Regular cardiac myocyte (primary cell): ENCODE data around the gene PFKL. TPM values are rescaled to one million over a fixed set of nuclear protein-coding genes. Genes with fewer than 3 reads are reported as not detected.

Source experiments
- total RNA-seq: library from RNA; depleted of rRNA; stranded (reverse); fragments of >200 nt; gene quantifications from 2 replicates; pipeline ENCODE4 v1.2.3, GENCODE V29; 2014

PFKL gene
- total RNA-seq: 257 and 292 TPM in 2 replicates

DNA sequence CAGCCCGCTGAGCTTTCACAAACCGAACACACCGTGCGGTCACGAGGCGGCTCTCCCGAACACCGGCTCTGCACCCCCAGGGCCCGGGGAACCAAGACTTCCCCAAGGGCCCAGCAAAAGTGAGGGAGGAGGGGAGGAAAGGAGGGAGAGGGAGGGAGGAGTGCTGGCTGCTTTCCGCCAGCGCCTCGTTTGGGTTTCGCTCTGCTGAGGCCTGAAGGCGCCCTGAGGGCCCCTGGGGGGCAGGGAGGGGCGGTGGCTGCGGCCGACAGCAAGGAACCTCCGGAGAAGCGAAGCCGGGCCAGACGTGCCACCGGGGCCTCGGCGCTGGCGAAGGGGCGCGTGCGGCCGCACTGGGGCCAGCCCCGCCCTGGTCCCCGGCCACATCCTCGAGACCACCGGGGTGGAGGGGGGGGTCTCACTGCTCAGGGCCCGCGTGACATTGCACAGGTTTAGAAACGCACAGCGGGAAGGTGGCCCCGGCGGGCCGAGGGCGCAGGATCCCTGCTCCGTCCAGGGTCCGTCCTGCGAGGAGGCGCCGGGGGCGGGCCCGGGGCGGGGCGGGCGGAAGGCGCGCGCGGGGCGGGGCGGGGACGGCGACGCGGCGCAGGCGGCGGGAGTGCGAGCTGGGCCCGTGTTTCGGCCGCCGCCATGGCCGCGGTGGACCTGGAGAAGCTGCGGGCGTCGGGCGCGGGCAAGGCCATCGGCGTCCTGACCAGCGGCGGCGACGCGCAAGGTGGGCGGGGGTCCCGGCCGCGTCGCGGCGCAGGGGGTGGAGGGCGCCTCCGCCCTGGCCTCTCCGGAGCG lies at the start of gene PFKL:
Gene PFKL (plus strand): TSS at position 596 of the 804 bp plus-strand sequence. CDS start 53 bp downstream, at position 649.

DNA sequence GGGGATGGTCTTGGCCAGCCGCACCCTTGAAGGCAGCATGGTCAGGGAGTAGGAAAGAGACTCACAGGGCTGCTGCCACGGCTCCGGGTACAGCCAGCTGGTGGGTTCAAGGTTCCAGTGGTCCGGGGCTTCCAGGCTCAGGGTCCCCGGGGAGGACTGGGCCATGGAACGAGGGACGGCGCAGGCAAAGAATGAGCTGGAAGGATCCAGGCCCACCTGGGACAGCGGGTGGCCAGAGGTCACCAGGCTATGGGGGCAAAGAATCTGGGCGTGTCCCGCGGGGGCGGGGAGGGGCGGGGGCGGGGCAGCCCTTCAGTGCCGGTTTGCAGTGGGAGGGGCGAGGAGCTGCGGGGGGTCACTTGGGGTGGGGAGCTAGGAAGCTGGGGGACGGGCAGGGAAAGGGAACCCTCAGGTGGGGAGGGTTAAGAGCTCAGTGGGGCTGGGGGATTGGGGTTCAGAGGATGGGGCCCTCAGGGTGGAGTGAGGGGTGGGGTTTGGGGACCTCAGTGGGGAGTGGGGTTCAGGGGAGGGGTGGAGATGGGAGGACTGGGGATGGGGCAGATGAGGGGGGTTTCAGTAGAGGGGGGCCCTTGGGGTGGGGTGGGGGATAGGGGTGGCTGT lies 38.1 kb upstream of the PFKL start, which contains the start of gene DNMT3L:
Gene DNMT3L (minus strand): TSS at position 223 of the 621 bp plus-strand sequence. CDS start 638 bp downstream, outside the sequence.

DNA sequence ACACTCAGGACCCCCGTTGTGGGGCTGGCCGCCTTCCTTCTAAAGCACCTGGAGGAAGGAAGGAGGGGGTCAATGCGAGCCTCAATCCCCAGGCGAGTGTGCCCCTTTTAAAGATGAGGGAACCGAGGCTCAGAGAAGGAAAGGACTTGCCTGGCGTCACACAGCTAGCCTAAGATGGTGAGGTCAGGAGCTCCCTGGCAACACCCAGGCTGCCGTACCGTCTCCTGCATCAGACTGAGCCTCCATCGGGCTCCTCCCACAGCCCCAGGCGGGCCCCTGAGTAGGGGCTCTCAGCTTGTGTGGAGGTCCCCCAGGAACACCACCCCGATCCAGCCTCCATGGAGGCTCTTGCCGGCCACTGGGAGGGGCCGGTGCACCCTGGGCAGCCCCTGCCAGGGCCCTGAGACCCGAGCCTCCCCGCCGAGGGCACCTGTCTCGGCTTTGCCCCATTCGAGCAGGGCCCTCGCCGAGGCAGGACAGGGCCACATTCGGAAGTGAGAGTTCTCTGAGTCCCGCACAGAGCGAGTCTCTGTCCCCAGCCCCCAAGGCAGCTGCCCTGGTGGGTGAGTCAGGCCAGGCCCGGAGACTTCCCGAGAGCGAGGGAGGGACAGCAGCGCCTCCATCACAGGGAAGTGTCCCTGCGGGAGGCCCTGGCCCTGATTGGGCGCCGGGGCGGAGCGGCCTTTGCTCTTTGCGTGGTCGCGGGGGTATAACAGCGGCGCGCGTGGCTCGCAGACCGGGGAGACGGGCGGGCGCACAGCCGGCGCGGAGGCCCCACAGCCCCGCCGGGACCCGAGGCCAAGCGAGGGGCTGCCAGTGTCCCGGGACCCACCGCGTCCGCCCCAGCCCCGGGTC lies 14.5 kb upstream of the PFKL start, which contains the start of gene AIRE:
Gene AIRE (plus strand): TSS at position 739 of the 855 bp plus-strand sequence. CDS start 131 bp downstream, outside the sequence.

DNA sequence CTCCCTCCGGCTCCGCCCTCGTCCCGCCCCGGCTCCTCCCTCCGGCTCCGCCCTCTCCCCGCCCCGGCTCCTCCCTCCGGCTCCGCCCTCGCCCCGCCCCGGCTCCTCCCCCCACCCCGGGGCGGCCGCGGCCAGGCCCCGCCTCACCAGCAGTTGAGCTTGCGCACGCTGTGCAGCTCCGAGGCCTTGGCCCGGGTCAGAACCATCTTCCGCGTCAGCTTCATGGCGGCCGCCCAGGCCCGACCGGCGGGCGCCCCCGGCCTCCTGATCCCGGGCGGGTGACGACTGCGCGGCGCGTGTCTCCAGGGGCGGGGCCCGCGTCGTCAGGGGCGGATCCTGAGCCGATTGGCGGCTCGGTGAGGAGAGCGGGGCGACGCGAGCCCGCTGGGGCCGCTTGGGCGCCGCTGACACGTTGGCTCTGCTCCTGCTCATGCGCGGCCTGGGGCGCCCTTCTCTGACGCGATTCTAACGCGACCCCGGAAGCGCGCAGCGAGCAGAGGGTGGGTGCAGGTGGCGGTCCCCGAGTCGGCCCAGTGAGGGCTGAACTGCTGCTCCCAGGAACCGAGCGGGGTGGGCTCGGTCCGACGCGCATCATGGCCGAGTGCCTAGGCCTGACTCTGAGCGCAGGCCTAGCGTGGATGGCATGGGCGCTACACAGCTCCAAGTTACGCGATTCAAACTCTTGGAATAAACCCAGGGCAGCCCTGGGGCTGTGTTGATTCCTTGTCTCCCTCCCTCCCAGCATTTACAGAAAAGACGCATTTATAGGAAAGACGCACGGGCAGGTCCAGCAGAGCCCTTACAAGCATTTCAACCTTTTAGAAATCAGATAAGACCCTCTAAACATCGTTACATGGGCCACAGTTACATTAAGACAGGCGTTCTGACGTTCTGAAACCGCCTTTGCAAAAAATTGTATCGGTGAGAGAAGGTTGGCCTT lies 39.4 kb downstream of the PFKL start, which contains the start of gene CFAP410:
Gene CFAP410 (minus strand): TSS at position 420 of the 940 bp plus-strand sequence. CDS start 196 bp downstream, at position 224.

DNA sequence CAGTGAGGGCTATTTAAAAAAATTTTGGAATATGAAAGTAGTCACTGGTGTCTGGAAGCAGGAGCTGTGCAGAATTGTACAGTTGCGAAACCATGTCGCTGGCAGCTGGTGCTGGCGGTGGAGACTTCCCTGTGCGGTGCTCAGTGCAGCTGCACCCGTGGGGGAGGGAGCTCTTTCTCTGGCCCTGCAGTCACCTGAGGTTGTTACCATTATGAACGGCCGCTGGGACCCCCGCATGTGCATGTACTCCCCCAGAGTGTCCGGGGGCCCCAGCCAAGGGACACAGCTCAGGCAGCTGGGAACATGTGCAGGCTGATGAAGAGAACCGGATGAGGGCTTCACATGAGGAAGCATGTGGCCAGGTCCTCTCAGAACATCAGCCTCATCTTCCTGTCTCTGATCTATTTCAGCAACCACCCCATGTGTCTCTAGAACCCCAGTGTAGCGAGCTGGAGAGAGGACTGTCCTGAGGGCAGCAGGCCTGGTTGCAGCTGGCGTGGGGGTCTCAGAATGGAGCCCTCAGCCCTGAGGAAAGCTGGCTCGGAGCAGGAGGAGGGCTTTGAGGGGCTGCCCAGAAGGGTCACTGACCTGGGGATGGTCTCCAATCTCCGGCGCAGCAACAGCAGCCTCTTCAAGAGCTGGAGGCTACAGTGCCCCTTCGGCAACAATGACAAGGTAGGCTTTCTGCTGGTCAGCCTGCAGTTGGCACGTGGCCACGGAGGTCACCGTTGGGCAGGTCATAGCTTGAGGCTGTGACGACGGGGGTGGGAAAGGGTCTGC lies 53.5 kb downstream of the PFKL start, which contains the start of gene TRPM2:
Gene TRPM2 (plus strand): TSS at position 431 of the 780 bp plus-strand sequence. CDS start 80 bp downstream, at position 511.

Other genes with a start within 250 kb of the PFKL start
- gene PWP2, start 192.7 kb upstream of the PFKL start, total RNA-seq: 5.9 and 9.2 TPM in 2 replicates
- 9.0 and 14.7 TPM in 2 replicates for gene GATD3, start 166.4 kb upstream of the PFKL start, total RNA-seq
- gene ICOSLG, start 59.1 kb upstream of the PFKL start, total RNA-seq: 0.19 and 0.85 TPM in 2 replicates
- gene DNMT3L, start 38.2 kb upstream of the PFKL start, total RNA-seq: not detected in 2 replicates
- 0.28 TPM in 1 of 2 replicates, not detected in the other for gene AIRE, start 14.2 kb upstream of the PFKL start, total RNA-seq
- gene CFAP410, start 39.3 kb downstream of the PFKL start, total RNA-seq: 4.8 and 11.3 TPM in 2 replicates
- gene TRPM2, start 53.6 kb downstream of the PFKL start, total RNA-seq: 0.28 TPM in 1 of 2 replicates, not detected in the other
- 0.38 and 0.85 TPM in 2 replicates for gene LRRC3, start 155.5 kb downstream of the PFKL start, total RNA-seq
- gene KRTAP10-1, start 240.1 kb downstream of the PFKL start, total RNA-seq: not detected in 2 replicates